ENCODE measurements around the gene PDAP1.

DNA sequence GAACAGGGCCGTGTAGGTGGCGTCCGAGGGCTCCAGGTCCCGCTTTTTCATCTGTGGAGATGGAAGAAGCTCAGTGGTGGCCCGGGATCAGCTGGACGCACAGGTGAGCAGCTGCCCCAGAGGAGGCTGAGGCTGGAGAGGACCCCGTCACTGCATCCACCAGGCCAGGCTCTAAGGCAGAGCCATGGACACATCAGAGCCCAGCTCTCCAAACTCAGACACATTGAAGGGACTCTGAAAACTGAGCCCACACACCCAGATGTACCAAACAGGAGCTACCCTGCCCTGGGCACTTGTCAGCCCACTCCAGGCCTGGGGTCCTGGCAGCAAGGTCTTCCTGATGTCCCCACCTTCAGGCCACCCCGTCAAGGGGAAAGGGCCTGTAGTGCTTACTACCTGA is 21.4 kb upstream of the PDAP1 start:
- TF ChIP-seq STAG1 (CRISPR knock-in tag; IDR thresholded peaks at IDR 0.05), result no peak
- TF ChIP-seq, protein P1, sequence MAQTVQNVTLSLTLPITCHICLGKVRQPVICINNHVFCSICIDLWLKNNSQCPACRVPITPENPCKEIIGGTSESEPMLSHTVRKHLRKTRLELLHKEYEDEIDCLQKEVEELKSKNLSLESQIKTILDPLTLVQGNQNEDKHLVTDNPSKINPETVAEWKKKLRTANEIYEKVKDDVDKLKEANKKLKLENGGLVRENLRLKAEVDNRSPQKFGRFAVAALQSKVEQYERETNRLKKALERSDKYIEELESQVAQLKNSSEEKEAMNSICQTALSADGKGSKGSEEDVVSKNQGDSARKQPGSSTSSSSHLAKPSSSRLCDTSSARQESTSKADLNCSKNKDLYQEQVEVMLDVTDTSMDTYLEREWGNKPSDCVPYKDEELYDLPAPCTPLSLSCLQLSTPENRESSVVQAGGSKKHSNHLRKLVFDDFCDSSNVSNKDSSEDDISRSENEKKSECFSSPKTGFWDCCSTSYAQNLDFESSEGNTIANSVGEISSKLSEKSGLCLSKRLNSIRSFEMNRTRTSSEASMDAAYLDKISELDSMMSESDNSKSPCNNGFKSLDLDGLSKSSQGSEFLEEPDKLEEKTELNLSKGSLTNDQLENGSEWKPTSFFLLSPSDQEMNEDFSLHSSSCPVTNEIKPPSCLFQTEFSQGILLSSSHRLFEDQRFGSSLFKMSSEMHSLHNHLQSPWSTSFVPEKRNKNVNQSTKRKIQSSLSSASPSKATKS (CRISPR knock-in tag; IDR thresholded peaks at IDR 0.05), result no peak
- TF ChIP-seq HNRNPH1 (optimal IDR thresholded peaks at IDR 0.05; ENCODE audit: low read depth, low read length), result no peak
- TF ChIP-seq POLR2A (IDR thresholded peaks at IDR 0.05; ENCODE audit: insufficient read depth in 1 of 2, low read depth in 2 of 2, low read length in 2 of 2), result no peak
- no peak for TF ChIP-seq NFIC (IDR thresholded peaks at IDR 0.05; ENCODE audit: low read length)
- TF ChIP-seq RAD21 (CRISPR knock-in tag; IDR thresholded peaks at IDR 0.05), result no peak
